ENCODE measurements around the gene LRPAP1.

Gene LRPAP1

GRCh38 chr4:3533423-3533820 is 1.2 kb upstream of the LRPAP1 start:
- Histone ChIP-seq H3K9ac (ENCODE audit: insufficient read length, low read depth) (no peak overlapping the region), H3K4me1 (ENCODE audit: insufficient read depth, insufficient read length) (peaks cover 27% of the 10 kb centered on the region), H3K36me3 (ENCODE audit: insufficient read depth, insufficient read length, low read length) (peaks cover 28% of the 10 kb centered on the region), H3K9me3 (ENCODE audit: insufficient read depth, low read length) (no peaks in the 10 kb centered on the region; the same call in 1 of the 2 replicates), H3K4me3 (ENCODE audit: insufficient read length, low read depth) (no peak overlapping the region), H3K27me3 (ENCODE audit: insufficient read depth, insufficient read length) (peaks cover 34% of the 10 kb centered on the region)
- TF ChIP-seq ZNF274 (IDR thresholded peaks at IDR 0.05; ENCODE audit: low read depth, low read length): no peak
- no peak for TF ChIP-seq YY1 (IDR thresholded peaks at IDR 0.05; ENCODE audit: insufficient read depth, insufficient read length)
- no peak for TF ChIP-seq SUZ12 (IDR thresholded peaks at IDR 0.05; ENCODE audit: extremely low read depth, insufficient read depth, insufficient read length)
- DNase-seq (ENCODE audit: low read depth, low spot score): no peak

GRCh38 chr4:3532751-3533422 is 665 bp upstream of the LRPAP1 start:
- H3K36me3 ChIP-seq (ENCODE audit: insufficient read depth, insufficient read length, low read length): peaks cover 33% of the 10 kb centered on the region
- no peaks in the 10 kb centered on the region; the same call in 1 of the 2 replicates for H3K9me3 ChIP-seq (ENCODE audit: insufficient read depth, low read length)
- peaks cover 31% of the 10 kb centered on the region for H3K4me1 ChIP-seq (ENCODE audit: insufficient read depth, insufficient read length)
- H3K4me3 ChIP-seq (ENCODE audit: insufficient read length, low read depth): peak overlapping the region; percentile 63
- H3K9ac ChIP-seq (ENCODE audit: insufficient read length, low read depth): peak overlapping the region; percentile 92
- TF ChIP-seq ZNF274 (IDR thresholded peaks at IDR 0.05; ENCODE audit: low read depth, low read length): no peak
- TF ChIP-seq YY1 (IDR thresholded peaks at IDR 0.05; ENCODE audit: insufficient read depth, insufficient read length): no peak
- no peak for TF ChIP-seq SUZ12 (IDR thresholded peaks at IDR 0.05; ENCODE audit: extremely low read depth, insufficient read depth, insufficient read length)
- peaks cover 34% of the 10 kb centered on the region for H3K27me3 ChIP-seq (ENCODE audit: insufficient read depth, insufficient read length)
- no peak for DNase-seq (ENCODE audit: low read depth, low spot score)

- Histone ChIP-seq H3K9me3 (ENCODE audit: insufficient read depth, low read length) (no peaks in the 10 kb centered on the region), H3K4me1 (ENCODE audit: insufficient read depth, insufficient read length) (peaks cover 41% of the 10 kb centered on the region), H3K27me3 (ENCODE audit: insufficient read depth, insufficient read length) (peaks cover 34% of the 10 kb centered on the region), H3K36me3 (ENCODE audit: insufficient read depth, insufficient read length, low read length) (peaks cover 47% of the 10 kb centered on the region), H3K4me3 (ENCODE audit: insufficient read length, low read depth) (peak overlapping the region; percentile 97), H3K9ac (ENCODE audit: insufficient read length, low read depth) (peak overlapping the region; percentile 97)
- no peak for DNase-seq (ENCODE audit: low read depth, low spot score)
- TF ChIP-seq SUZ12 (IDR thresholded peaks at IDR 0.05; ENCODE audit: extremely low read depth, insufficient read depth, insufficient read length) (no peak), ZNF274 (IDR thresholded peaks at IDR 0.05; ENCODE audit: low read depth, low read length) (no peak), YY1 (IDR thresholded peaks at IDR 0.05; ENCODE audit: insufficient read depth, insufficient read length) (no peak)
Observed at GRCh38 chr4:3531318-3531878, 824 bp downstream of the LRPAP1 start.

GRCh38 chr4:3530663-3531254 is 1.5 kb downstream of the LRPAP1 start:
- peak overlapping the region; percentile 97 for H3K9ac ChIP-seq (ENCODE audit: insufficient read length, low read depth)
- H3K27me3 ChIP-seq (ENCODE audit: insufficient read depth, insufficient read length): peaks cover 34% of the 10 kb centered on the region
- H3K4me1 ChIP-seq (ENCODE audit: insufficient read depth, insufficient read length): peaks cover 45% of the 10 kb centered on the region
- H3K9me3 ChIP-seq (ENCODE audit: insufficient read depth, low read length): no peaks in the 10 kb centered on the region
- peaks cover 52% of the 10 kb centered on the region for H3K36me3 ChIP-seq (ENCODE audit: insufficient read depth, insufficient read length, low read length)
- peak overlapping the region; percentile 97 for H3K4me3 ChIP-seq (ENCODE audit: insufficient read length, low read depth)
- DNase-seq (ENCODE audit: low read depth, low spot score): no peak
- TF ChIP-seq SUZ12 (IDR thresholded peaks at IDR 0.05; ENCODE audit: extremely low read depth, insufficient read depth, insufficient read length) (no peak), YY1 (IDR thresholded peaks at IDR 0.05; ENCODE audit: insufficient read depth, insufficient read length) (no peak), ZNF274 (IDR thresholded peaks at IDR 0.05; ENCODE audit: low read depth, low read length) (no peak)

GRCh38 chr4:3530051-3530450 is 2.2 kb downstream of the LRPAP1 start:
- H3K9ac ChIP-seq (ENCODE audit: insufficient read length, low read depth): no peak overlapping the region
- peaks cover 45% of the 10 kb centered on the region for H3K4me1 ChIP-seq (ENCODE audit: insufficient read depth, insufficient read length)
- H3K27me3 ChIP-seq (ENCODE audit: insufficient read depth, insufficient read length): peaks cover 34% of the 10 kb centered on the region
- DNase-seq (ENCODE audit: low read depth, low spot score): no peak
- TF ChIP-seq YY1 (IDR thresholded peaks at IDR 0.05; ENCODE audit: insufficient read depth, insufficient read length) (no peak), ZNF274 (IDR thresholded peaks at IDR 0.05; ENCODE audit: low read depth, low read length) (no peak), SUZ12 (IDR thresholded peaks at IDR 0.05; ENCODE audit: extremely low read depth, insufficient read depth, insufficient read length) (no peak)
- no peaks in the 10 kb centered on the region for H3K9me3 ChIP-seq (ENCODE audit: insufficient read depth, low read length)
- no peak overlapping the region for H3K4me3 ChIP-seq (ENCODE audit: insufficient read length, low read depth)
- peaks cover 59% of the 10 kb centered on the region for H3K36me3 ChIP-seq (ENCODE audit: insufficient read depth, insufficient read length, low read length)

GRCh38 chr4:3529363-3529762 is 2.9 kb downstream of the LRPAP1 start:
- H3K27me3 ChIP-seq (ENCODE audit: insufficient read depth, insufficient read length): peaks cover 30% of the 10 kb centered on the region
- no peak for DNase-seq (ENCODE audit: low read depth, low spot score)
- peaks cover 66% of the 10 kb centered on the region for H3K36me3 ChIP-seq (ENCODE audit: insufficient read depth, insufficient read length, low read length)
- H3K9me3 ChIP-seq (ENCODE audit: insufficient read depth, low read length): no peaks in the 10 kb centered on the region
- TF ChIP-seq SUZ12 (IDR thresholded peaks at IDR 0.05; ENCODE audit: extremely low read depth, insufficient read depth, insufficient read length): no peak
- no peak for TF ChIP-seq YY1 (IDR thresholded peaks at IDR 0.05; ENCODE audit: insufficient read depth, insufficient read length)
- no peak for TF ChIP-seq ZNF274 (IDR thresholded peaks at IDR 0.05; ENCODE audit: low read depth, low read length)
- H3K4me3 ChIP-seq (ENCODE audit: insufficient read length, low read depth): no peak overlapping the region
- H3K4me1 ChIP-seq (ENCODE audit: insufficient read depth, insufficient read length): peaks cover 45% of the 10 kb centered on the region
- H3K9ac ChIP-seq (ENCODE audit: insufficient read length, low read depth): no peak overlapping the region

All from NT2/D1 (cell line).